Activated naive CD4-positive, alpha-beta T cell treated with anti-CD3 and anti-CD28 coated beads, Interleukin-2, amount 10 ng/mL, durations not matched to agents 7 days and 5 days (primary cell): Measurements from ENCODE around the gene NCF1.
"Not testable (repeated sequence)": the region's sequence is repeated elsewhere in the genome, so short reads cannot be mapped to it uniquely, and the experiment has no call there.

Experiments used
- CTCF ChIA-PET: fragments of 350-600 bp; sonication (Branson Sonifier 250); formaldehyde crosslinking; loops from one replicate; lab custom pipeline; 2021; ENCODE audit warnings: antibody characterized with exemption; lab: Charles Lee
- DNase-seq: peaks from one replicate; pipeline ENCODE4 v3.0.0-alpha.2; 2020
- H3K27ac Mint-ChIP-seq: one replicate; pipeline ENCODE4 v1.8.0; 2021; ENCODE audit warnings: mild to moderate bottlenecking, moderate library complexity, mixed read lengths
- H3K27me3 Mint-ChIP-seq: one replicate; pipeline ENCODE4 v1.8.0; 2021; ENCODE audit warnings: mild to moderate bottlenecking, mixed read lengths
- H3K36me3 Mint-ChIP-seq: one replicate; pipeline ENCODE4 v1.8.0; 2021; ENCODE audit warnings: mixed read lengths
- H3K4me1 Mint-ChIP-seq: one replicate; pipeline ENCODE4 v1.8.0; 2021; ENCODE audit warnings: mixed read lengths
- H3K4me3 Mint-ChIP-seq: one replicate; pipeline ENCODE4 v1.8.0; 2021; ENCODE audit warnings: mild to moderate bottlenecking, moderate library complexity, mixed read lengths
- H3K9me3 Mint-ChIP-seq: one replicate; pipeline ENCODE4 v1.8.0; 2021; ENCODE audit warnings: mixed read lengths

NCF1 gene

DNA sequence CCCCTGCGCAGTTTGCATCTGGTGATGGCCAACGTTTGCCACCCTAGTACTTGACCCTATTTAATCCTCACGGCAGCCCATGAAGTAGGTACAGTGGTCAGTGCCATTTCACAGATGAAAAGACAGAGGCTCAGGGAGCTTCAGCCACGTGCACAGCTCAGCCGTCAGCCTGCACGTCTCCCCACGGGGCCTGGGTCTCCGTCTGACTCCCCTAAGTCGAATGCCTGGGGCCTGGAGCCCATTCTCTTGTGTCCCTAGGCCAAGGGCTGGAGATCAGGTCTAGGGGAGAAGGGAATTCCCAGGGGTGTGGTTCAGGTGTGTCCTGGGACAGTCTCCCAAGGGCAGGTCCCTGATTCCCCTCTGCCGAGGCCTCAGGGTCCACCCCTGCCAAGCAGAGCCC, 6.8 kb upstream of the NCF1 start:
- H3K36me3 Mint-ChIP-seq, H3K27ac Mint-ChIP-seq, H3K4me3 Mint-ChIP-seq, H3K9me3 Mint-ChIP-seq, H3K4me1 Mint-ChIP-seq, H3K27me3 Mint-ChIP-seq, DNase-seq, CTCF ChIA-PET: not testable (repeated sequence)

DNA sequence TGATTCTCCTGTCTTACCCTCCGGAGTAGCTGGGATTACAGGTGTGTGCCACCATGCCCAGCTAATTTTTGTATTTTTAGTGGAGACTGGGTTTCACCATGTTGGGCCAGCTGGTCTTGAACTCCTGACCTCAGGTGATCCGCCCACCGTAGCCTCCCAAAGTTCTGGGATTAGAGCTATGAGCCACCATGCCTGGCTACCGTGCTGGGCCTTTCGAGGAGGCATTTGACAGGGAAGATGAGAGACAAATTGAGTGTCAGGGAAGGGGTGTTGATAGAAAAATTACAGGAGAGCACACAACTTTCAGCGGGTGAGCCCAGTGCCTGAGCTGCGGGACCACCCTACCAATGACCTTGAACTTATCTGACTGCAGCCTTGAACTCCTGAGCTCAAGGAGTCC, 3.7 kb upstream of the NCF1 start:
- H3K36me3 Mint-ChIP-seq, H3K27ac Mint-ChIP-seq, CTCF ChIA-PET, H3K4me1 Mint-ChIP-seq, H3K4me3 Mint-ChIP-seq, H3K9me3 Mint-ChIP-seq, H3K27me3 Mint-ChIP-seq, DNase-seq: not testable (repeated sequence)

GRCh38 chr7:74772093-74772492, 1.7 kb upstream of the NCF1 start:
- DNase-seq, H3K36me3 Mint-ChIP-seq: not testable (repeated sequence)

GRCh38 chr7:74775111-74775510, 1.3 kb downstream of the NCF1 start:
- H3K4me1 Mint-ChIP-seq, H3K27me3 Mint-ChIP-seq, H3K27ac Mint-ChIP-seq, H3K36me3 Mint-ChIP-seq, H3K9me3 Mint-ChIP-seq, CTCF ChIA-PET, H3K4me3 Mint-ChIP-seq, DNase-seq: not testable (repeated sequence)

More at GRCh38 chr7:74772093-74772492, 1.7 kb upstream of the NCF1 start:
- H3K9me3 Mint-ChIP-seq, CTCF ChIA-PET, H3K4me3 Mint-ChIP-seq, H3K4me1 Mint-ChIP-seq, H3K27ac Mint-ChIP-seq, H3K27me3 Mint-ChIP-seq: not testable (repeated sequence)

GRCh38 chr7:74779053-74779452, 5.2 kb downstream of the NCF1 start:
- DNase-seq, H3K4me3 Mint-ChIP-seq, CTCF ChIA-PET: not testable (repeated sequence)

GRCh38 chr7:74781746-74782145, 7.9 kb downstream of the NCF1 start:
- H3K4me1 Mint-ChIP-seq, H3K36me3 Mint-ChIP-seq, CTCF ChIA-PET, H3K4me3 Mint-ChIP-seq, H3K27ac Mint-ChIP-seq, DNase-seq, H3K9me3 Mint-ChIP-seq, H3K27me3 Mint-ChIP-seq: not testable (repeated sequence)

More at GRCh38 chr7:74779053-74779452, 5.2 kb downstream of the NCF1 start:
- not testable (repeated sequence) for H3K9me3 Mint-ChIP-seq, H3K4me1 Mint-ChIP-seq, H3K36me3 Mint-ChIP-seq, H3K27ac Mint-ChIP-seq, H3K27me3 Mint-ChIP-seq

DNA sequence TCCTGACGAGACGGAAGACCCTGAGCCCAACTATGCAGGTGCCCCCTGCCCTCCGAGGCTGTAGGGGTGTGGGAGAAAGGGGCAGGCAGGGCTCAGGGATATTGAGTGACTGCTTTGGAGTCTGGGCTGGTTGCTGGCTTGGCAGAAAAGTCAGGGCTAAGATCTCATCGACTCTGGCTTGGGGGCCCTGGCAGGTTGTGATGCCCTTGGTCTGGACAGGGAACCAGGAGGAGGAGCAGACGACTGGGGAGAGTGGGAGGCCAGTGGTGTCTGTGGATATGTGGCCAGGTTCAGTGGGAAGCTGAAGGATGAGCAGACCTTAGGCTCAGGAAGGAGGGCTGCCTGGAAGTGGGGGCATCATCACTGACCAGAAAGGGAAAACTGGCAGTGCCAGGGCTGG, 9.8 kb downstream of the NCF1 start:
- H3K4me1 Mint-ChIP-seq, H3K9me3 Mint-ChIP-seq, CTCF ChIA-PET, H3K27me3 Mint-ChIP-seq, H3K36me3 Mint-ChIP-seq, H3K27ac Mint-ChIP-seq, H3K4me3 Mint-ChIP-seq, DNase-seq: not testable (repeated sequence)

GRCh38 chr7:74788369-74789150, 14.7 kb downstream of the NCF1 start:
- H3K36me3 Mint-ChIP-seq, H3K27me3 Mint-ChIP-seq, H3K27ac Mint-ChIP-seq, H3K9me3 Mint-ChIP-seq, CTCF ChIA-PET, H3K4me1 Mint-ChIP-seq: not testable (repeated sequence)
- peak overlapping the region; percentile 65 for H3K4me3 Mint-ChIP-seq
- peak; percentile 96 for DNase-seq

GRCh38 chr7:74789200-74789736, 15.5 kb downstream of the NCF1 start:
- H3K27me3 Mint-ChIP-seq, H3K9me3 Mint-ChIP-seq, DNase-seq, H3K36me3 Mint-ChIP-seq, H3K4me3 Mint-ChIP-seq, H3K27ac Mint-ChIP-seq, CTCF ChIA-PET, H3K4me1 Mint-ChIP-seq: not testable (repeated sequence)

- H3K4me3 Mint-ChIP-seq, H3K9me3 Mint-ChIP-seq, H3K36me3 Mint-ChIP-seq, H3K27me3 Mint-ChIP-seq, H3K27ac Mint-ChIP-seq, DNase-seq, H3K4me1 Mint-ChIP-seq, CTCF ChIA-PET: not testable (repeated sequence)
Measured at GRCh38 chr7:74797848-74798622, 24.2 kb downstream of the NCF1 start.

- CTCF ChIA-PET, H3K4me3 Mint-ChIP-seq, DNase-seq, H3K27ac Mint-ChIP-seq, H3K27me3 Mint-ChIP-seq, H3K4me1 Mint-ChIP-seq, H3K9me3 Mint-ChIP-seq, H3K36me3 Mint-ChIP-seq: not testable (repeated sequence)
Measured at GRCh38 chr7:74798644-74799043, 24.8 kb downstream of the NCF1 start.

GRCh38 chr7:74815882-74816281, 42.1 kb downstream of the NCF1 start:
- H3K4me1 Mint-ChIP-seq, H3K27me3 Mint-ChIP-seq, DNase-seq, H3K4me3 Mint-ChIP-seq, CTCF ChIA-PET, H3K9me3 Mint-ChIP-seq, H3K36me3 Mint-ChIP-seq, H3K27ac Mint-ChIP-seq: not testable (repeated sequence)

DNA sequence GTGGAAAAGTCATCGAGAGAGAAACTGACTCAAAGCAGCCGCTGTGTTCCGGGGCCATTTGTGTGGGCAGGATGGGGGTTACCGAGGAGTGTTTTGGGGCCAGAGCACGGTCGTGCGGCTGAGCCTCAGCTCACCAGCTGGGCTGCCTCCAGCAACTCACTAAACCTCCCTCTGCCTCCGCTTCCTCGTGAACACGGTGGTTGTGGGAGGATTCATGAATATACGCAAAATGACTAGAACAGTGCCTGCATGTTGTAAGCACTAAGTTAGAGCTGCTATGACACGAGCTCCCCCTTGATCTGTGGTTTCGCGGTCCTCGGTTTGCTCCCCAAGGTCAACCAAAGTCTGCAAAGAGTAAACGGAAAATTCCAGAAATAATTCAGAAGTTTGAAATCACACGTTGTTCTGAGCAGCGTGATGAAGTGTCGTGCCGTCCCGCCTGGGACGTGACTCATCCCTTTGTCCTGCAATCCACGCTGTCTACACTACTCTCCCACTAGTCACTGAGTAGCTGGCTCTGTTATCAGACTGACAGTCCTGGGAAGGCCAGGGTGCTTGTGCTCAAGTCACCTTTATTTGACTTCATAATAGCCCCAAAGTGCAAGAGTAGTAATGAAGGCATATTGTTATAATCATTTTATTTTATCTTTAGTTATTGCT, 46.5 kb downstream of the NCF1 start:
- CTCF ChIA-PET, H3K9me3 Mint-ChIP-seq, DNase-seq, H3K4me3 Mint-ChIP-seq, H3K27ac Mint-ChIP-seq, H3K27me3 Mint-ChIP-seq, H3K36me3 Mint-ChIP-seq, H3K4me1 Mint-ChIP-seq: not testable (repeated sequence)

- H3K9me3 Mint-ChIP-seq, H3K4me1 Mint-ChIP-seq, CTCF ChIA-PET, H3K4me3 Mint-ChIP-seq, H3K27ac Mint-ChIP-seq, DNase-seq, H3K27me3 Mint-ChIP-seq, H3K36me3 Mint-ChIP-seq: not testable (repeated sequence)
Measured at GRCh38 chr7:74821259-74821658, 47.4 kb downstream of the NCF1 start.
